Nephron progenitor cell (in vitro differentiated cells): ENCODE results near the gene GNAO1.
A peak's percentile ranks its signal among the peaks of the same experiment; 100 is the strongest.

Source experiments
- DNase-seq: peaks from one replicate; pipeline ENCODE4 v3.0.0; 2021
- H3K27ac Mint-ChIP-seq: 2 replicates; pipeline ENCODE4 v1.8.0; 2021; ENCODE audit warnings: mild to moderate bottlenecking, moderate library complexity, mixed read lengths
- H3K27me3 Mint-ChIP-seq: 2 replicates; pipeline ENCODE4 v1.8.0; 2021; ENCODE audit warnings: mild to moderate bottlenecking, low read depth, mixed read lengths; ENCODE audit not compliant: poor library complexity
- H3K36me3 Mint-ChIP-seq: 2 replicates; pipeline ENCODE4 v1.8.0; 2021; ENCODE audit warnings: low read depth, mixed read lengths
- H3K4me1 Mint-ChIP-seq: 2 replicates; pipeline ENCODE4 v1.8.0; 2021; ENCODE audit warnings: mixed read lengths
- H3K4me3 Mint-ChIP-seq: 2 replicates; pipeline ENCODE4 v1.8.0; 2021; ENCODE audit warnings: mild to moderate bottlenecking, moderate library complexity, mixed read lengths
- H3K9me3 Mint-ChIP-seq: 2 replicates; pipeline ENCODE4 v1.8.0; 2021; ENCODE audit warnings: mild to moderate bottlenecking, moderate library complexity, mixed read lengths
- CTCF ChIP-seq: fragments of 200-600 bp; sonication (generic); IDR thresholded peaks from 2 replicates; pipeline ENCODE4 v1.5.0; 2021; ENCODE audit warnings: antibody characterized with exemption

GNAO1 gene

GRCh38 chr16:56399486-56399885 lies 208.2 kb downstream of the GNAO1 start:
- no peak overlapping the region for H3K4me3 Mint-ChIP-seq
- peaks cover 71% of the 10 kb centered on the region for H3K36me3 Mint-ChIP-seq
- TF ChIP-seq CTCF, result no peak
- H3K9me3 Mint-ChIP-seq, result peaks cover 15% of the 10 kb centered on the region
- no peak overlapping the region for H3K27ac Mint-ChIP-seq
- no peak for DNase-seq
- H3K27me3 Mint-ChIP-seq, result no peaks in the 10 kb centered on the region
- H3K4me1 Mint-ChIP-seq, result no peaks in the 10 kb centered on the region

GRCh38 chr16:56400458-56400857 lies 209.2 kb downstream of the GNAO1 start:
- DNase-seq, result no peak
- Mint-ChIP-seq H3K27me3 (no peaks in the 10 kb centered on the region), H3K4me1 (no peaks in the 10 kb centered on the region), H3K36me3 (peaks cover 71% of the 10 kb centered on the region), H3K4me3 (no peak overlapping the region), H3K27ac (peak overlapping the region; percentile 3), H3K9me3 (peaks cover 11% of the 10 kb centered on the region)
- TF ChIP-seq CTCF, result no peak

GRCh38 chr16:56401482-56401881 lies 210.2 kb downstream of the GNAO1 start:
- Mint-ChIP-seq H3K27me3 (no peaks in the 10 kb centered on the region), H3K9me3 (peaks cover 4% of the 10 kb centered on the region), H3K36me3 (peaks cover 64% of the 10 kb centered on the region), H3K27ac (no peak overlapping the region), H3K4me1 (no peaks in the 10 kb centered on the region), H3K4me3 (no peak overlapping the region)
- TF ChIP-seq CTCF, result peak; percentile 24
- no peak for DNase-seq

GRCh38 chr16:56405977-56406672 lies 214.8 kb downstream of the GNAO1 start:
- no peaks in the 10 kb centered on the region for H3K9me3 Mint-ChIP-seq
- no peak overlapping the region for H3K27ac Mint-ChIP-seq
- H3K4me3 Mint-ChIP-seq, result no peak overlapping the region
- no peaks in the 10 kb centered on the region for H3K27me3 Mint-ChIP-seq
- DNase-seq, result no peak
- no peaks in the 10 kb centered on the region for H3K4me1 Mint-ChIP-seq
- TF ChIP-seq CTCF, result no peak
- peaks cover 66% of the 10 kb centered on the region for H3K36me3 Mint-ChIP-seq
